ENCODE results near the gene TFB1M.
A peak's percentile ranks its signal among the peaks of the same experiment; 100 is the strongest.
"Not testable (repeated sequence)": the region's sequence is repeated elsewhere in the genome, so short reads cannot be mapped to it uniquely, and the experiment has no call there.

Gene TFB1M

DNA sequence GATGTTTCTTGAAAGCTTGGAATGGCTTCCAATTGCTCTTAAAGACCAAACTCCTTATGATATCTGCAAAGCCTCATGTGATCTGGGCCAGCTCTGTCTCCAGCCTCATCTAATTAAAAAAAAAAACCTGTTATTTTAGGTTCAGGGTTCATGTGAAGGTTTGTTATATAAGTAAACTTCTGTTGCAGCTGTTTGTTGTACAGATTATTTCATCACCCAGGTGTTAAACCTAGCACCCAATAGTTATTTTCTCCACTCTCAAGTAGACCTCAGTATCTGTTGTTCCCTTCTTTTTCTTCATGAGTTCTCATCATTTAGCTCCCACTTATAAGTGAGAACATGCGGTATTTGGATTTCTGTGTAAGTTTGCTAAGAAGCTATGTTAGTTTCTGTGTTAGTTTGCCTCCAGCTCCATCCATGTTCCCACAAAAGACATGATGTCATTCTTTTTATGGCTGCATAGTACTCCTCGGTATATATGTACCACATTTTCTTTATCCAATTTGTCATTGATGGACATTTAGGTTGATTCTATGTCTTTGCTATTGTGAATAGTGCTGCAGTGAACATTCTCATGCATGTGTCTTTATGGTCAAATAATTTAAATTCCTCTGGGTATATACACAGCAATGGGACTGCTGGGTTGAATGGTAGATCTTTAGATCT, 30.2 kb upstream of the TFB1M start:
- H3K4me3 ChIP-seq (replicated peaks; ENCODE audit: low read depth, low read length) = no peak overlapping the region
- no peaks in the 10 kb centered on the region for H3K27me3 ChIP-seq (replicated peaks; ENCODE audit: control insufficient read depth, insufficient read depth, low read length)
- no peak for DNase-seq (ENCODE audit: extremely low read depth, insufficient read length)
- TF ChIP-seq, protein P1, sequence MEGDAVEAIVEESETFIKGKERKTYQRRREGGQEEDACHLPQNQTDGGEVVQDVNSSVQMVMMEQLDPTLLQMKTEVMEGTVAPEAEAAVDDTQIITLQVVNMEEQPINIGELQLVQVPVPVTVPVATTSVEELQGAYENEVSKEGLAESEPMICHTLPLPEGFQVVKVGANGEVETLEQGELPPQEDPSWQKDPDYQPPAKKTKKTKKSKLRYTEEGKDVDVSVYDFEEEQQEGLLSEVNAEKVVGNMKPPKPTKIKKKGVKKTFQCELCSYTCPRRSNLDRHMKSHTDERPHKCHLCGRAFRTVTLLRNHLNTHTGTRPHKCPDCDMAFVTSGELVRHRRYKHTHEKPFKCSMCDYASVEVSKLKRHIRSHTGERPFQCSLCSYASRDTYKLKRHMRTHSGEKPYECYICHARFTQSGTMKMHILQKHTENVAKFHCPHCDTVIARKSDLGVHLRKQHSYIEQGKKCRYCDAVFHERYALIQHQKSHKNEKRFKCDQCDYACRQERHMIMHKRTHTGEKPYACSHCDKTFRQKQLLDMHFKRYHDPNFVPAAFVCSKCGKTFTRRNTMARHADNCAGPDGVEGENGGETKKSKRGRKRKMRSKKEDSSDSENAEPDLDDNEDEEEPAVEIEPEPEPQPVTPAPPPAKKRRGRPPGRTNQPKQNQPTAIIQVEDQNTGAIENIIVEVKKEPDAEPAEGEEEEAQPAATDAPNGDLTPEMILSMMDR (IDR thresholded peaks at IDR 0.05; ENCODE audit: insufficient read depth, low read length, poor library complexity, severe bottlenecking) = no peak
- H3K36me3 ChIP-seq (ENCODE audit: control insufficient read depth, insufficient read depth, low read length) = no peaks in the 10 kb centered on the region

DNA sequence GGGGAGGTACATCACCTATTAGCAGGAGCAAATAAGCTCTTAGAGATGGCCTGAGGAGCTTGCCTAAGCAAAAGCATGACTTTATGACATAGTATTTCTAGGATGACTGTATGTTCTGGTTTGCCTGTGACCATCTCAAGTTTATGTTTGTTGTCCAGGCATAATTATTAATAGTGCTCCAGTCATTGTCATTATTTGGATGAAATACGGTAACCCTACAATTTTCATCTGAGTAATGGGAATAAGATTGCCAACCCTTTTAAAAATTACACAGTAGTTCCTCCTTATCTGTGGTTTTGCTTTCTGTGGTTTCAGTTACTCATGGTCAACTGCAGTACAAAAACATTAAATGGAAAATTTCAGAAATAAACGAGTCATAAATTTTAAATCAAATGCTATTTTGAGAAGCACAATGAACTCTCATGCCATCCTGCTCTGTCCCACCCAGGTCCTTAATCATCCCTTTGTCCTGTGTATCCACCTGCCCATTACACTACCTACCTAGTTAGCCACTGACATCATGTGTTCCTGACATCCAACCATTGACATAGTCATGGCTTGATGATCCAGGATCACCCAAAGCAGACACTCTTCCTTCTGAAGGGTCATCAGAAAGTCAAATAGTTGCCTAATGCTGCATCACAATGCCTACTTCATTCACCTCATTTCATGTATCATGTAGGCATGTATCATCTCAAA, 27.0 kb upstream of the TFB1M start:
- TF ChIP-seq, protein P1 (IDR thresholded peaks at IDR 0.05; ENCODE audit: insufficient read depth, low read length, poor library complexity, severe bottlenecking) = no peak
- Histone ChIP-seq H3K4me3 (replicated peaks; ENCODE audit: low read depth, low read length) (no peak overlapping the region), H3K36me3 (ENCODE audit: control insufficient read depth, insufficient read depth, low read length) (no peaks in the 10 kb centered on the region), H3K27me3 (replicated peaks; ENCODE audit: control insufficient read depth, insufficient read depth, low read length) (no peaks in the 10 kb centered on the region)
- peak; percentile 35 for DNase-seq (ENCODE audit: extremely low read depth, insufficient read length)

DNA sequence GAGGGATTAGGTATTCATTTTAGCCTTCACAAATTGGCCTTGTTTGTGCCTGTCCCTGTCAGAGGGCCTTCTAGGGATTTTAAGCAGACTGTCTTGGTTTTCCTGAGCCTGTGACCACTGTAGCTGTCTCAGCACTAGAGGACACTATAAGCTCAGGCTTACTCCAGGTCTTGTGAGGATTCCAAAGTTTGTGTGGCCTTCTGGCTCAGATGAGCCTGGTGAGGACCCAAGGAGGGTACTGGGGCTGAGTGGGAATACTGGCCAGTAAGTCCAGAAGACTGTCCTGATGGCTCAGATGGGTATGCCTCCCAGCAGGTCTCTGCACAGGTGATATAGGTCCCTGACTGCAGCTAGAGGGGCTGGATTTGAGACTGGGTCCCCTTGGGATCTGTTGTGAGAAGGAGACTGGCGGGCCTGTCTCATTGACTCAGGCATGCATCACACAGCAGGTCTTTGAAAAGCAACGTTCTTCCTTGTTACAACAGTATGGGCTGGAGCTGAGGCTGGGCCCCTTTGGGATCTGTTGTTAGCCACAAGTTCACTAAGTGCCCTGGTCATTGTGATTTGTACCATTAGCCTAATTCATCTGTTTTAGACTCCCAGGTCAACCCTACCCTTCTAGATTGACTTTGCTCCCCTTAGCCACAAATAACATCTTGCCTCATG, 26.3 kb upstream of the TFB1M start:
- H3K36me3 ChIP-seq (ENCODE audit: control insufficient read depth, insufficient read depth, low read length) = no peaks in the 10 kb centered on the region
- H3K27me3 ChIP-seq (replicated peaks; ENCODE audit: control insufficient read depth, insufficient read depth, low read length) = no peaks in the 10 kb centered on the region
- DNase-seq (ENCODE audit: extremely low read depth, insufficient read length) = no peak
- H3K4me3 ChIP-seq (replicated peaks; ENCODE audit: low read depth, low read length) = no peak overlapping the region
- TF ChIP-seq, protein P1 (IDR thresholded peaks at IDR 0.05; ENCODE audit: insufficient read depth, low read length, poor library complexity, severe bottlenecking) = peak; percentile 52

DNA sequence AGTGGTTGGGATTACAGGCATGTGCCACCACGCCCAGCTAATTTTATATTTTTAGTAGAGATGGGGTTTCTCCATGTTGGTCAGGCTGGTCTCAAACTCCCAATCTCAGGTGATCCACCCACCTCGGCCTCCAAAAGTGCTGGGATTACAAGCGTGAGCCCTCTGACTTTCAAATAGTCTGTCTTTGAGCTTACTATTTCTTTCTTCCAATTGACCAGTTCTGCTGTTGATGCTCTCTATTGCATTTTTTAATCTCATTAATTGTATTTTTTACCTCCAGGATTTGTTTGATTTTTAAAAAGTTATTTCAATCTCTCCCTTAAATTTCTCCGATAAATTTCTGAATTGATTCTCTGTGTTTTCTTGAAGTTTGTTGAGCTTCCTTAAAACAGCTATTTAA, 25.6 kb upstream of the TFB1M start:
- H3K4me3 ChIP-seq (replicated peaks; ENCODE audit: low read depth, low read length); DNase-seq (ENCODE audit: extremely low read depth, insufficient read length); H3K27me3 ChIP-seq (replicated peaks; ENCODE audit: control insufficient read depth, insufficient read depth, low read length); H3K36me3 ChIP-seq (ENCODE audit: control insufficient read depth, insufficient read depth, low read length): not testable (repeated sequence)

DNA sequence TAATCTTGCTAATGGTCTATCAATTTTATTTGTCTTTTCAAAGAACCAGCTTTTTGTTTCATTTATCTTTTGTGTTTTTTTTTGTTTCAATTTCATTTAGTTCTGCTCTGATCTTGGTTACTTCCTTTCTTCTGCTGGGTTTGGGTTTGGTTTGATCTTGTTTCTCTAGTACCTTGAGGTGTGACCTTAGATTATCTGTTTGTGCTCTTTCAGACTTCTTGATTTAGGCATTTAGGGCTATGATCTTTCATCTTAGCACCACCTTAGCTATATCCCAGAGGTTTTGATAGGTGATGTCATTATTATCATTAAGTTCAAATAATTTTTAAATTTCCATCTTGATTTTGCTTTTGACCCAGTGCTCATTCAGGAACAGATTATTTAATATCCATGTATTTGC, 24.0 kb upstream of the TFB1M start:
- not testable (repeated sequence) for H3K36me3 ChIP-seq (ENCODE audit: control insufficient read depth, insufficient read depth, low read length); H3K27me3 ChIP-seq (replicated peaks; ENCODE audit: control insufficient read depth, insufficient read depth, low read length); DNase-seq (ENCODE audit: extremely low read depth, insufficient read length); H3K4me3 ChIP-seq (replicated peaks; ENCODE audit: low read depth, low read length)

DNA sequence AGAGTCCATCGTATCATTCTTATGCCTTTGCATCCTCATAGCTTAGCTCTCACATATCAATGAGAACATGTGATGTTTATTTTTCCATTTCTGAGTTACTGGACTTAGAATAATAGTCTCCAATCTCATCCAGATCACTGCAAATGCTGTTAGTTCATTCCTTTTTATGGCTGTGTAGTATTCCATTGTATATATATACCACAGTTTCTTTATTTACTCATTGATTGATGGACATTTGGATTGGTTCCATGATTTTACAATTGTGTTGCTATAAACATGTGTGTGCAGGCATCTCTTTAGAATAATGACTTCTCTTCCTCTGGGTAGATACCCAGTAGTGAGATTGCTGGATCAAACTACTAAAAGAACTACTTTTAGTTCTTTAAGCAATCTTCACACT, 21.0 kb upstream of the TFB1M start:
- TF ChIP-seq, protein P1 (IDR thresholded peaks at IDR 0.05; ENCODE audit: insufficient read depth, low read length, poor library complexity, severe bottlenecking) = no peak
- H3K4me3 ChIP-seq (replicated peaks; ENCODE audit: low read depth, low read length) = no peak overlapping the region
- no peaks in the 10 kb centered on the region for H3K27me3 ChIP-seq (replicated peaks; ENCODE audit: control insufficient read depth, insufficient read depth, low read length)
- no peak for DNase-seq (ENCODE audit: extremely low read depth, insufficient read length)
- H3K36me3 ChIP-seq (ENCODE audit: control insufficient read depth, insufficient read depth, low read length) = no peaks in the 10 kb centered on the region

DNA sequence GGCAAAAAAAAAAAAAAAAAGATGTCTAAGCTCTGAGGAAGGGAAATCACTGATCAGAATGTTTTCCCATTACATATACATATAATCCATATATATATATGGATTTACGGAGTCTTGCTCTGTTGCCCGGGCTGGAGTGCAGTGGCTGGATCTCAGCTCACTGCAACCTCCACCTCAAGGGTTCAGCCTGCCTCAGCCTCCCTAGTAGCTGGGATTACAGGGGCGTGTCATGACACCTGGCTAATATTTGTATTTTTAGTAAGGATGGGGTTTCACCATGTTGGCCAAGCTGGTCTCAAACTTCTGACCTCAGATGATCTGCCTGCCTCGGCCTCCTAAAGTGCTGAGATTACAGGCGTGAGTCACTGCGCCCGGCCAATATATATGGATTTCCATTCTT, 19.8 kb upstream of the TFB1M start:
- not testable (repeated sequence) for H3K4me3 ChIP-seq (replicated peaks; ENCODE audit: low read depth, low read length); H3K27me3 ChIP-seq (replicated peaks; ENCODE audit: control insufficient read depth, insufficient read depth, low read length); H3K36me3 ChIP-seq (ENCODE audit: control insufficient read depth, insufficient read depth, low read length); DNase-seq (ENCODE audit: extremely low read depth, insufficient read length)
